Nephron (organoid): ENCODE data around the gene SMOC1.

Experiments used
- H3K27ac Mint-ChIP-seq, 3 experiments: 2 replicates each; pipeline ENCODE4 v1.8.0; 2020; ENCODE audit warnings: mixed read lengths in 3 of 3, mild to moderate bottlenecking in 2 of 3, moderate library complexity in 1 of 3
- H3K27me3 Mint-ChIP-seq: 2 replicates; pipeline ENCODE4 v1.8.0; 2021; ENCODE audit warnings: low read depth, mild to moderate bottlenecking, moderate library complexity, mixed read lengths
- H3K36me3 Mint-ChIP-seq: 2 replicates; pipeline ENCODE4 v1.8.0; 2020; ENCODE audit warnings: low read depth, mixed read lengths
- H3K4me1 Mint-ChIP-seq: 2 replicates; pipeline ENCODE4 v1.8.0; 2020; ENCODE audit warnings: mixed read lengths
- H3K4me3 Mint-ChIP-seq, 3 experiments: 2 replicates each; pipeline ENCODE4 v1.8.0; 2020; ENCODE audit warnings: mild to moderate bottlenecking in 3 of 3, mixed read lengths in 3 of 3, moderate library complexity in 2 of 3
- H3K9me3 Mint-ChIP-seq: 2 replicates; pipeline ENCODE4 v1.8.0; 2020; ENCODE audit warnings: mixed read lengths
- CTCF ChIP-seq, 3 experiments: fragments of 200-600 bp; sonication (generic); IDR thresholded peaks; one replicate each; pipeline ENCODE4 v1.5.0; 2021; ENCODE audit warnings: antibody characterized with exemption in 3 of 3; ENCODE audit not compliant: unreplicated experiment in 3 of 3

Gene SMOC1

GRCh38 chr14:69909826-69910550 is 30.8 kb downstream of the SMOC1 start:
- no peak overlapping the region for H3K4me3 Mint-ChIP-seq

GRCh38 chr14:69910871-69911270 is 31.7 kb downstream of the SMOC1 start:
- H3K4me3 Mint-ChIP-seq = no peak overlapping the region
- H3K27ac Mint-ChIP-seq = peak overlapping the region in 1 of 3 experiments; percentile 69
- no peaks in the 10 kb centered on the region for H3K36me3 Mint-ChIP-seq
- H3K4me1 Mint-ChIP-seq = no peaks in the 10 kb centered on the region
- TF ChIP-seq CTCF (IDR thresholded peaks at IDR 0.05; ENCODE audit: unreplicated experiment in 3 of 3) = no peak
- no peaks in the 10 kb centered on the region for H3K27me3 Mint-ChIP-seq
- H3K9me3 Mint-ChIP-seq = no peaks in the 10 kb centered on the region

More at GRCh38 chr14:69909826-69910550, 30.8 kb downstream of the SMOC1 start:
- H3K36me3 Mint-ChIP-seq = no peaks in the 10 kb centered on the region
- no peak for TF ChIP-seq CTCF (IDR thresholded peaks at IDR 0.05; ENCODE audit: unreplicated experiment in 3 of 3)
- H3K27me3 Mint-ChIP-seq = no peaks in the 10 kb centered on the region
- no peaks in the 10 kb centered on the region for H3K4me1 Mint-ChIP-seq
- H3K9me3 Mint-ChIP-seq = no peaks in the 10 kb centered on the region
- no peak overlapping the region for H3K27ac Mint-ChIP-seq

- no peak overlapping the region for H3K4me3 Mint-ChIP-seq
- no peaks in the 10 kb centered on the region for H3K4me1 Mint-ChIP-seq
- H3K9me3 Mint-ChIP-seq = no peaks in the 10 kb centered on the region
- no peaks in the 10 kb centered on the region for H3K27me3 Mint-ChIP-seq
- no peak overlapping the region for H3K27ac Mint-ChIP-seq
- no peak for TF ChIP-seq CTCF (IDR thresholded peaks at IDR 0.05; ENCODE audit: unreplicated experiment in 3 of 3)
- no peaks in the 10 kb centered on the region for H3K36me3 Mint-ChIP-seq
Observed at GRCh38 chr14:69913686-69914085, 34.5 kb downstream of the SMOC1 start.

GRCh38 chr14:69916396-69916795 is 37.2 kb downstream of the SMOC1 start:
- TF ChIP-seq CTCF (IDR thresholded peaks at IDR 0.05; ENCODE audit: unreplicated experiment in 3 of 3) = no peak
- Mint-ChIP-seq H3K36me3 (no peaks in the 10 kb centered on the region), H3K27ac (no peak overlapping the region), H3K27me3 (peaks cover 9% of the 10 kb centered on the region), H3K9me3 (no peaks in the 10 kb centered on the region), H3K4me1 (no peaks in the 10 kb centered on the region), H3K4me3 (no peak overlapping the region)

- Mint-ChIP-seq H3K4me1 (no peaks in the 10 kb centered on the region), H3K36me3 (no peaks in the 10 kb centered on the region), H3K9me3 (no peaks in the 10 kb centered on the region), H3K27me3 (peaks cover 9% of the 10 kb centered on the region), H3K27ac (no peak overlapping the region), H3K4me3 (no peak overlapping the region)
- no peak for TF ChIP-seq CTCF (IDR thresholded peaks at IDR 0.05; ENCODE audit: unreplicated experiment in 3 of 3)
Observed at GRCh38 chr14:69917287-69917686, 38.1 kb downstream of the SMOC1 start.

GRCh38 chr14:69919815-69920214 is 40.6 kb downstream of the SMOC1 start:
- Mint-ChIP-seq H3K4me3 (no peak overlapping the region), H3K4me1 (peaks cover 6% of the 10 kb centered on the region), H3K27ac (no peak overlapping the region), H3K36me3 (no peaks in the 10 kb centered on the region), H3K9me3 (no peaks in the 10 kb centered on the region), H3K27me3 (peaks cover 13% of the 10 kb centered on the region)
- no peak for TF ChIP-seq CTCF (IDR thresholded peaks at IDR 0.05; ENCODE audit: unreplicated experiment in 3 of 3)
